ENCODE data around the gene ABTB2.

Gene ABTB2

GRCh38 chr11:34148504-34149165, 209.2 kb downstream of the ABTB2 start:
- no peak for DNase-seq (ENCODE audit: low spot score)

GRCh38 chr11:34147581-34147980, 210.2 kb downstream of the ABTB2 start:
- DNase-seq (ENCODE audit: low spot score): no peak

- DNase-seq (ENCODE audit: low spot score): no peak
These were observed 210.9 kb downstream of the ABTB2 start for GRCh38 chr11:34146866-34147265.

DNA sequence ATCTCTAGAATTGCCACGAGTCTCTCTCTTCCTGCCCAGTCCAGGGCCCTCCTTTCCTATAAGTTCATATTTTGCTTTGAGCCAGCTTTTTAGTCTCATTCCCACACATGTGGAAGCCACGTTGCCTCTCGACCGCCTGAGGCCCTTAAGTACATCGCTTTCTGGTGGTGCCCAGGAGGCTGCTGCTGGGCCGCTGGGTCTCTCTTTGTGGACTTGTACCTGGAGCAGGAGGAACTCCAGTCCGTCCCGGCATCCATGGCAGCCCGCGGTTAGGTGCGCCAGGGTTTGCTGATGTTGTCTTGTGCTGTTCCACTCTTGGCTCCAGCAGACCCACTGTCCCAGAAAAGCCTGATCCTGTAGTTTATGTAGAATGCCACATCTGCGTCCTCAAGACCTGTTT, 211.4 kb downstream of the ABTB2 start:
- no peak for DNase-seq (ENCODE audit: low spot score)

- DNase-seq (ENCODE audit: low spot score): peak; percentile 15
These were observed 211.9 kb downstream of the ABTB2 start for GRCh38 chr11:34145847-34146381.

- no peak for DNase-seq (ENCODE audit: low spot score)
These were observed 212.7 kb downstream of the ABTB2 start for GRCh38 chr11:34145073-34145472.

GRCh38 chr11:34143048-34143447, 214.8 kb downstream of the ABTB2 start:
- DNase-seq (ENCODE audit: low spot score): no peak

GRCh38 chr11:34140149-34140548, 217.7 kb downstream of the ABTB2 start:
- DNase-seq (ENCODE audit: low spot score): no peak

DNA sequence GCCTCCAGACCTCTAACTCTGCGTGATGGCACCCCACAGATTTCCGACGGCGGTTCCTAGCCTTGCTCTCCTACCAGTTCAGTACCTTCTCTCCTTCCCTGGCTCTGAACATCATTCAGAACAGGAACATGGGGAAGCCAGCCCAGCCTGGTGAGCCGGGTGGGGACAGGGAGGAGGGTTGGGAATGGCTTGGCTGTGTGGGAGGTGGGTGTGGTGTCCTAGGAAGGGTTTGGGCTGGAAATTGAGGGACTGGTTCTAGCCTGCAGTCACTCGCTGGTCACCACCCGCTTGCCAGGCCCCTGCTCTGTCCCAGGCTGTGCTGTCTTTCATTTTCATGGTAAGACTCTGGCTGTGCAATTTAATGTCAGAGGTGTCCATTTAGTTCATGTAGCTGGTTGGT, 218.5 kb downstream of the ABTB2 start:
- no peak for DNase-seq (ENCODE audit: low spot score)

GRCh38 chr11:34136420-34136819, 221.4 kb downstream of the ABTB2 start:
- no peak for DNase-seq (ENCODE audit: low spot score)

- no peak for DNase-seq (ENCODE audit: low spot score)
These were observed 222.4 kb downstream of the ABTB2 start for GRCh38 chr11:34135439-34135838.

GRCh38 chr11:34134765-34135164, 223.0 kb downstream of the ABTB2 start:
- no peak for DNase-seq (ENCODE audit: low spot score)

DNA sequence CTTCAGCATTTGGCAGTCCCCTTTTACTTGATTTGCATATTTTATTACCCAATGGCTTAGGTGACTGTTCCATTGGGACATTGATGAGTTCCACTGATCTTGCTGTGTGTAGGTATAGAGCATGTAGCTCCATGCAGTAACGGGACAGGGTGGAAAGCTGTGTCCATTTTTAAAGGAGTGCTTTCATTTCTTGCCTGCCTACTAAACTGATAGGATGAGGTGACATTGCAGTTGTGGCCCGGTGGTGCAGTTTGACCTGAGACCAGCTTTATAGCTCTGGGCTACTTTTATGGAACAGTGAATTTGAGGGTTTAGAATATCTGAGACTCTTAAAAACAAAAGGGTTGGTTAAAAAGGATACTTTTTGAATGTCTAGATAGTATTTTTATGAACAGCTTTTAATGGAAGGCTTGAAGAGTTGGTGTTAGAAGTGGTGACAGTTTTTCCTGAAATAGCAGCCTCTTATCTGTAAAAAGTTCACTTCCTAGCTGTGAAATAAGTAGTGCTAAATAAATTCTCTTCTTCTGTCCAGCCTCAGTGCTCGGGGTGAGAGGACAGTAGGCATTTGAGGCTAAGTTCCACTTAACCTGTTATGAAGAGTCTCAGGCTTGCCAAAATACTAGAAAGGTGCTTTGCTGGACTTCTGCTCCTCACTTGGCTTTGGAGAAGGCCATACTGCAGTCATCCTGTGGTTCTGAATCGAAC, 225.4 kb downstream of the ABTB2 start:
- DNase-seq (ENCODE audit: low spot score): no peak

- DNase-seq (ENCODE audit: low spot score): no peak
These were observed 229.0 kb downstream of the ABTB2 start for GRCh38 chr11:34128824-34129223.

- no peak for DNase-seq (ENCODE audit: low spot score)
These were observed 230.6 kb downstream of the ABTB2 start for GRCh38 chr11:34126959-34127848.

DNA sequence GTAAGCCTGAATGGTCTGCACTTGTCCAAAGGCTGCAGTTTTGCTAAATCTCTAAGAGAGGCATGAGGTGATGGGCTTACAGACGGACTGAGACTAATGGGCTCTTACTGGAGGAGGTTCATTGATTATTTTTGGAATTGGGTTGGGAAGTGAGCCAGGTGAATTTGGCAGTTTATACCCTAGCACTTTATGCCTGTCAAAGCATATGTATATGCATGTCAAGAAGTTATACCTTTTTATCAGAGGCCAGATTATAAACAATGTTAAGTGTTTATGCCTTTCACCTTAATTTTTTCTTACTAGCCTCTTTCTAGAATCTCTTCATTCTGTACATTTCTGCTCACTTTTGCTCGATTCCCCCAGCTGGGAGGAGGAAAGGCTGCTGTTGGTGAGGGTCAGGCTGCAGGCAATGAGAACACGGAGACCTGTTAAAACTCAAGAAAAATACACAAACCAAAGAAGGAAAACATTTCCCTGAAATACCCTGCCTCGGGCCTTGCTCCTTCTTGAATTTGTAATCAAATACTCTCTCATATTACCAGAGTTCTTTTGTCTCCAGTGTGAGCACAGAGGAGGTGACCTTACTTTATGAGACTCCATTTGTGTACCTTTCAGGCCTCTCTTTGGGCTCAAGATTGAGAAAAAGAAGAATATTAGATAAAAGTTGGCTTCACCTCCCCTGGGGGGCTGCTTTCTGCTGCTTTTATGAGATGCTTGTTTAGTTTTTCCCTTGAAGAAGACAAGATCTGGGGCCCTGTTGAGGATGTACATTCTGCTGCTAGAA, 232.7 kb downstream of the ABTB2 start:
- no peak for DNase-seq (ENCODE audit: low spot score)

GRCh38 chr11:34120651-34121050, 237.2 kb downstream of the ABTB2 start:
- DNase-seq (ENCODE audit: low spot score): no peak

DNA sequence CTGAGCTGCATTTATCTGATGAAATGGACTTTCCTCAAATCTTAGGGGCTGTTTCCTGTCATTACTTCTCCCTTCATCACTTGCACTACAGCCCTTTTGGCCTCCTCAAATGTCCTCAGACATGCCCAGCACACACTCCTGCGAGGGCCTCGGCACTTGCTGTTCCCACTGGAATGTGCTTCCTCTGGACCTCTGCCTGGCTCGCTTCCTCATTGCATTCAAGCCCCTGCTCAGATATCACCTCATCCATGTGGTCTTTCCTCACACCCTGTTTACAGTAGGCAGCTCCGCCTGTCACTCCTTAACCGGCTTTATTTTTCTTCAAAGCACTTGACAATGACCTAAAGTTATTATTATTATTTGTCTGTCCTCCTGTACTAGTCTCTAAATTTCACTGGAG, 243.3 kb downstream of the ABTB2 start:
- no peak for DNase-seq (ENCODE audit: low spot score)

GRCh38 chr11:34114014-34114413, 243.8 kb downstream of the ABTB2 start:
- no peak for DNase-seq (ENCODE audit: low spot score)

- no peak for DNase-seq (ENCODE audit: low spot score)
These were observed 246.0 kb downstream of the ABTB2 start for GRCh38 chr11:34111722-34112270.

GRCh38 chr11:34105957-34106504, 251.8 kb downstream of the ABTB2 start:
- DNase-seq (ENCODE audit: low spot score): no peak
